ENCODE measurements around the gene YIPF1. TPM values are rescaled to one million over a fixed set of nuclear protein-coding genes. Genes with fewer than 3 reads are reported as not detected.

Gene YIPF1
- total RNA-seq, 4 donors from 2014 or later, result 16.8 to 21.4 (median 19.7) TPM

- Histone ChIP-seq H3K4me1 (no peaks in the 10 kb centered on the region), H3K27me3 (no peaks in the 10 kb centered on the region), H3K9me3 (peaks cover 0 to 2% (median under 1%) of the 10 kb centered on the region in 4 donors), H3K4me3 (no peak overlapping the region), H3K27ac (replicated peaks in 1 of 4) (no peak overlapping the region), H3K36me3 (peaks cover 0 to 20% (median 17%) of the 10 kb centered on the region in 4 donors)
- DNase-seq (ENCODE audit: extremely low spot score), result no peak
- intact Hi-C loops (cut with DNase I), result no loop called here
- WGBS, result 87% methylated on average over 6 of the region's 6 CpGs
- no peak for TF ChIP-seq EP300 (IDR thresholded peaks at IDR 0.05)
- no peak for TF ChIP-seq POLR2AphosphoS5 (IDR thresholded peaks at IDR 0.05)
- no peak for TF ChIP-seq POLR2A (IDR thresholded peaks at IDR 0.05; ENCODE audit: low read depth)
- TF ChIP-seq CTCF (IDR thresholded peaks at IDR 0.05), result no peak
Observed at GRCh38 chr1:53847980-53848379, 41.6 kb downstream of the YIPF1 start.

GRCh38 chr1:53842347-53842746 is 47.2 kb downstream of the YIPF1 start:
- TF ChIP-seq CTCF (IDR thresholded peaks at IDR 0.05), result no peak
- TF ChIP-seq EP300 (IDR thresholded peaks at IDR 0.05), result no peak
- no peak for TF ChIP-seq POLR2A (IDR thresholded peaks at IDR 0.05; ENCODE audit: low read depth)
- no peak for TF ChIP-seq POLR2AphosphoS5 (IDR thresholded peaks at IDR 0.05)
- Histone ChIP-seq H3K9me3 (peaks cover 0 to 18% (median 8%) of the 10 kb centered on the region in 4 donors), H3K4me3 (no peak overlapping the region), H3K27me3 (no peaks in the 10 kb centered on the region), H3K36me3 (no peaks in the 10 kb centered on the region), H3K4me1 (peaks cover 2 to 7% (median 4%) of the 10 kb centered on the region in 4 donors), H3K27ac (replicated peaks in 1 of 4) (no peak overlapping the region)
- DNase-seq (ENCODE audit: extremely low spot score), result no peak
- intact Hi-C loops (cut with DNase I), result no loop called here
- WGBS, result 89% methylated on average over 3 of the region's 3 CpGs

GRCh38 chr1:53838654-53838974 is 51.0 kb downstream of the YIPF1 start:
- Histone ChIP-seq H3K4me1 (peaks cover 8 to 17% (median 12%) of the 10 kb centered on the region in 4 donors), H3K27ac (replicated peaks in 1 of 4) (peak overlapping the region; percentile 86 to 98 (median 95)), H3K9me3 (peaks cover 0 to 18% (median 8%) of the 10 kb centered on the region in 4 donors), H3K27me3 (no peaks in the 10 kb centered on the region), H3K4me3 (peak overlapping the region; percentile 66 to 98 (median 90)), H3K36me3 (no peaks in the 10 kb centered on the region)
- intact Hi-C loops (cut with DNase I), result no loop called here
- TF ChIP-seq CTCF (IDR thresholded peaks at IDR 0.05) (no peak), POLR2A (IDR thresholded peaks at IDR 0.05; ENCODE audit: low read depth) (no peak), POLR2AphosphoS5 (IDR thresholded peaks at IDR 0.05) (no peak), EP300 (IDR thresholded peaks at IDR 0.05) (no peak)
- DNase-seq (ENCODE audit: extremely low spot score), result no peak
- WGBS, result 5% methylated on average over 2 of the region's 2 CpGs

GRCh38 chr1:53837924-53838653 is 51.5 kb downstream of the YIPF1 start, which contains the start of gene NDC1:
Gene NDC1, minus strand, starts transcription at chr1:53838296. Its CDS starts 35 bp downstream, at chr1:53838261.
- Histone ChIP-seq H3K27me3 (no peaks in the 10 kb centered on the region), H3K36me3 (no peaks in the 10 kb centered on the region), H3K9me3 (peaks cover 0 to 17% (median 8%) of the 10 kb centered on the region in 4 donors), H3K4me3 (peak within 1 kb of the TSS; percentile 66 to 98 (median 90)), H3K27ac (replicated peaks in 1 of 4) (peak within 1 kb of the TSS; percentile 86 to 98 (median 95)), H3K4me1 (peaks cover 8 to 17% (median 12%) of the 10 kb centered on the region in 4 donors)
- under 1% methylated on average over 35 of the region's 59 CpGs for WGBS
- DNase-seq (ENCODE audit: extremely low spot score), result peak; percentile 97
- intact Hi-C loops (cut with DNase I), result no loop called here
- TF ChIP-seq CTCF (IDR thresholded peaks at IDR 0.05) (peak in 2 of 3 experiments; percentile 25 to 26), POLR2A (IDR thresholded peaks at IDR 0.05; ENCODE audit: low read depth) (no peak), POLR2AphosphoS5 (IDR thresholded peaks at IDR 0.05) (peak; percentile 71 to 90), EP300 (IDR thresholded peaks at IDR 0.05) (no peak)
